Mesothelial cell of epicardium (in vitro differentiated cells): Measurements from ENCODE around the gene ATP7A. TPM values are rescaled to one million over a fixed set of nuclear protein-coding genes. Genes with fewer than 3 reads are reported as not detected.

Experiments
- DNase-seq, 2 experiments: peaks; one replicate each; pipeline ENCODE4 v3.0.0; 2021; ENCODE audit warnings: low spot score in 2 of 2; ENCODE audit not compliant: unreplicated experiment in 2 of 2
- H3K27ac Mint-ChIP-seq: 2 replicates; pipeline ENCODE4 v1.8.0; 2021; ENCODE audit warnings: mixed read lengths
- H3K27me3 Mint-ChIP-seq: 2 replicates; pipeline ENCODE4 v1.8.0; 2021; ENCODE audit warnings: low read depth, mixed read lengths
- H3K36me3 Mint-ChIP-seq: 2 replicates; pipeline ENCODE4 v1.8.0; 2021; ENCODE audit warnings: mixed read lengths
- H3K4me1 Mint-ChIP-seq: 2 replicates; pipeline ENCODE4 v1.8.0; 2021; ENCODE audit warnings: mixed read lengths
- H3K4me3 Mint-ChIP-seq: 2 replicates; pipeline ENCODE4 v1.8.0; 2021; ENCODE audit warnings: mild to moderate bottlenecking, moderate library complexity, mixed read lengths
- H3K9me3 Mint-ChIP-seq: 2 replicates; pipeline ENCODE4 v1.8.0; 2021; ENCODE audit warnings: mixed read lengths
- total RNA-seq: library from RNA; stranded (reverse); gene quantifications from 3 replicates; pipeline ENCODE4 v1.2.1, GENCODE V29; 2021
- TF ChIP-seq, protein P1 (sequence below): fragments of 200-600 bp; sonication (generic); IDR thresholded peaks from one replicate; pipeline ENCODE4 v1.5.0; 2021; ENCODE audit warnings: antibody characterized with exemption; ENCODE audit not compliant: unreplicated experiment

The ATP7A gene
- total RNA-seq, 1 donor from 2014 or later = 17.4 TPM

- no peaks in the 10 kb centered on the region for H3K4me1 Mint-ChIP-seq
- no peak overlapping the region for H3K4me3 Mint-ChIP-seq
- H3K9me3 Mint-ChIP-seq = peaks cover 51% of the 10 kb centered on the region
- TF ChIP-seq, protein P1, sequence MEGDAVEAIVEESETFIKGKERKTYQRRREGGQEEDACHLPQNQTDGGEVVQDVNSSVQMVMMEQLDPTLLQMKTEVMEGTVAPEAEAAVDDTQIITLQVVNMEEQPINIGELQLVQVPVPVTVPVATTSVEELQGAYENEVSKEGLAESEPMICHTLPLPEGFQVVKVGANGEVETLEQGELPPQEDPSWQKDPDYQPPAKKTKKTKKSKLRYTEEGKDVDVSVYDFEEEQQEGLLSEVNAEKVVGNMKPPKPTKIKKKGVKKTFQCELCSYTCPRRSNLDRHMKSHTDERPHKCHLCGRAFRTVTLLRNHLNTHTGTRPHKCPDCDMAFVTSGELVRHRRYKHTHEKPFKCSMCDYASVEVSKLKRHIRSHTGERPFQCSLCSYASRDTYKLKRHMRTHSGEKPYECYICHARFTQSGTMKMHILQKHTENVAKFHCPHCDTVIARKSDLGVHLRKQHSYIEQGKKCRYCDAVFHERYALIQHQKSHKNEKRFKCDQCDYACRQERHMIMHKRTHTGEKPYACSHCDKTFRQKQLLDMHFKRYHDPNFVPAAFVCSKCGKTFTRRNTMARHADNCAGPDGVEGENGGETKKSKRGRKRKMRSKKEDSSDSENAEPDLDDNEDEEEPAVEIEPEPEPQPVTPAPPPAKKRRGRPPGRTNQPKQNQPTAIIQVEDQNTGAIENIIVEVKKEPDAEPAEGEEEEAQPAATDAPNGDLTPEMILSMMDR = no peak
- H3K36me3 Mint-ChIP-seq = peaks cover 19% of the 10 kb centered on the region
- DNase-seq = no peak
- no peaks in the 10 kb centered on the region for H3K27me3 Mint-ChIP-seq
- H3K27ac Mint-ChIP-seq = no peak overlapping the region
Measured at GRCh38 chrX:77962068-77962902, 51.8 kb downstream of the ATP7A start.

DNA sequence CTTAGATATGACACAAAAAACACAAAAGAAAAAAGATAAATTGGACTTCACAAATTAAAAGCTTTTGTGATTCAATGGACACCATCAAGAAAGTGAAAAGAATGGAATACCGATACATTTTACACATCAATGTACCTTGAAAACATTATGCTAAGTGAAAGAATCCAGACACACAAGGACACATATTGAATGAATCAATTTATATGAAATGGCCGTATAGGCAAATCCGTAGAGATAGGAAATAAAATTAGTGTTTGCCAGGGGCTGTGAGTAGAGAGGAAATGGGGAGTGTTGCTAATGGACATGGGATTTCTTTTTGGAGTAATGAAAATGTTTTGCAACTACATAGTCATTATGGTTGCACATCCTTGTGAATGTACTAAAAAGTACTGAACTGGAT, 55.9 kb downstream of the ATP7A start:
- TF ChIP-seq, protein P1 = no peak
- Mint-ChIP-seq H3K27ac (no peak overlapping the region), H3K27me3 (no peaks in the 10 kb centered on the region), H3K9me3 (peaks cover 26% of the 10 kb centered on the region), H3K4me1 (no peaks in the 10 kb centered on the region), H3K36me3 (peaks cover 15% of the 10 kb centered on the region), H3K4me3 (no peak overlapping the region)
- DNase-seq = no peak

GRCh38 chrX:77967631-77968030, 57.1 kb downstream of the ATP7A start:
- no peaks in the 10 kb centered on the region for H3K27me3 Mint-ChIP-seq
- no peak overlapping the region for H3K4me3 Mint-ChIP-seq
- peaks cover 15% of the 10 kb centered on the region for H3K36me3 Mint-ChIP-seq
- DNase-seq = no peak
- no peak overlapping the region for H3K27ac Mint-ChIP-seq
- H3K9me3 Mint-ChIP-seq = peaks cover 26% of the 10 kb centered on the region
- TF ChIP-seq, protein P1 = no peak
- no peaks in the 10 kb centered on the region for H3K4me1 Mint-ChIP-seq

DNA sequence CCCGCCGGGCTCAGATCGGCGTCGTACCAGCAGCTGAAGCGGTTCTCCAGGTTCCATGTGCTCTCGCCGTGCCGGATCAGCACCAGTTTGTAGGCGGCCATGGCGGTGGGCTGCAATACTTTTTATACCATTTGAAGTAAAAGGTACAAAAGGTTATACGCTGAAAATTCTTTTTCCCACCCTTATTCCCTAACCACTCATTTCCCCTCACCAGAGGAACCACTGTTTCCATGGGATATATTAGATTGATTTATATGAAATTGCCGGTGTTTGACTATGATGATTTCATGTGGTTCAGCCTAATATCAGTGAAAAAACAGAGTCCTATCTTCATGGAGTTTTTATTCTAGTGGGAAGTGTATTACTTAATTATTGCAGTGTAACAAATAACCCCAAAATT, 59.0 kb downstream of the ATP7A start, which contains the start of gene PGAM4:
PGAM4 (minus strand) TSS at position 101 of the 400 bp plus-strand sequence; CDS start at position 101, 0 bp downstream.
- H3K36me3 Mint-ChIP-seq = peaks cover 14% of the 10 kb centered on the region
- peaks cover 27% of the 10 kb centered on the region for H3K9me3 Mint-ChIP-seq

GRCh38 chrX:77975755-77976154, 65.3 kb downstream of the ATP7A start:
- TF ChIP-seq, protein P1 = no peak

More for the DNA sequence above, 59.0 kb downstream of the ATP7A start, which contains the start of gene PGAM4:
- no peak within 1 kb of the TSS for H3K27ac Mint-ChIP-seq
- DNase-seq = no peak
- TF ChIP-seq, protein P1 = no peak
- H3K4me3 Mint-ChIP-seq = no peak within 1 kb of the TSS
- no peaks in the 10 kb centered on the region for H3K27me3 Mint-ChIP-seq
- no peaks in the 10 kb centered on the region for H3K4me1 Mint-ChIP-seq

More at GRCh38 chrX:77975755-77976154, 65.3 kb downstream of the ATP7A start:
- Mint-ChIP-seq H3K36me3 (no peaks in the 10 kb centered on the region), H3K4me3 (no peak overlapping the region), H3K9me3 (peaks cover 25% of the 10 kb centered on the region), H3K27ac (no peak overlapping the region), H3K4me1 (peaks cover 11% of the 10 kb centered on the region), H3K27me3 (no peaks in the 10 kb centered on the region)
- no peak for DNase-seq
